GM11168 (cell line): Measurements from ENCODE around the gene TRIM17.

Experiments used
- in situ Hi-C: fragments of 300-500 bp; cut with MboI; formaldehyde crosslinking; loops from one replicate; pipeline ENCODE4 v1.12.0; 2022; ENCODE audit warnings: low sequenced_read_pairs; ENCODE audit not compliant: unreplicated experiment

Gene TRIM17

DNA sequence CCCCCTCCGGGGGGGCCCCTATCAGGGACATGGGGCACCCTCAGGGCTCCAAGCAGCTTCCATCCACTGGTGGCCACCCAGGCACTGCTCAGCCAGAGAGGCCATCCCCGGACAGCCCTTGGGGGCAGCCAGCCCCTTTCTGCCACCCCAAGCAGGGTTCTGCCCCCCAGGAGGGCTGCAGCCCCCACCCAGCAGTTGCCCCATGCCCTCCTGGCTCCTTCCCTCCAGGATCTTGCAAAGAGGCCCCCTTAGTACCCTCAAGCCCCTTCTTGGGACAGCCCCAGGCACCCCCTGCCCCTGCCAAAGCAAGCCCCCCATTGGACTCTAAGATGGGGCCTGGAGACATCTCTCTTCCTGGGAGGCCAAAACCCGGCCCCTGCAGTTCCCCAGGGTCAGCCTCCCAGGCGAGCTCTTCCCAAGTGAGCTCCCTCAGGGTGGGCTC, 44.9 kb downstream of the TRIM17 start:
- in situ Hi-C loops, result no loop called here

DNA sequence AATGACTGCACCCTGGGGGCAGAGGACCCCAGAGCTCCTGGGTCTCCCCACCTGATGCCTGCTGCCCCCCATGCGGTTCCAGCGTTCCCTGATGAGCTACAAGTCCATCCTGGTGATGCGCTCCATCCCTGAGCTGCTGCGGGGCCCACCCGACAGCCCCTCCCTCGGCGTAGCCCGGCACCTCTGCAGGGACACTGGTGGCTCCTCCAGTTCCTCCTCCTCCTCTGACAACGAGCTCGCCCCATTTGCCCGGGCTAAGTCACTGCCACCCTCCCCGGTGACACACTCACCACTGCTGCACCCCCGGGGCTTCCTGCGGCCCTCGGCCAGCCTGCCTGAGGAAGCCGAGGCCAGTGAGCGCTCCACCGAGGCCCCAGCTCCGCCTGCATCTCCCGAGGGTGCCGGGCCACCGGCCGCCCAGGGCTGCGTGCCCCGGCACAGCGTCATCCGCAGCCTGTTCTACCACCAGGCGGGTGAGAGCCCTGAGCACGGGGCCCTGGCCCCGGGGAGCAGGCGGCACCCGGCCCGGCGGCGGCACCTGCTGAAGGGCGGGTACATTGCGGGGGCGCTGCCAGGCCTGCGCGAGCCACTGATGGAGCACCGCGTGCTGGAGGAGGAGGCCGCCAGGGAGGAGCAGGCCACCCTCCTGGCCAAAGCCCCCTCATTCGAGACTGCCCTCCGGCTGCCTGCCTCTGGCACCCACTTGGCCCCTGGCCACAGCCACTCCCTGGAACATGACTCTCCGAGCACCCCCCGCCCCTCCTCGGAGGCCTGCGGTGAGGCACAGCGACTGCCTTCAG, 45.5 kb downstream of the TRIM17 start:
- in situ Hi-C loops, result no loop called here

DNA sequence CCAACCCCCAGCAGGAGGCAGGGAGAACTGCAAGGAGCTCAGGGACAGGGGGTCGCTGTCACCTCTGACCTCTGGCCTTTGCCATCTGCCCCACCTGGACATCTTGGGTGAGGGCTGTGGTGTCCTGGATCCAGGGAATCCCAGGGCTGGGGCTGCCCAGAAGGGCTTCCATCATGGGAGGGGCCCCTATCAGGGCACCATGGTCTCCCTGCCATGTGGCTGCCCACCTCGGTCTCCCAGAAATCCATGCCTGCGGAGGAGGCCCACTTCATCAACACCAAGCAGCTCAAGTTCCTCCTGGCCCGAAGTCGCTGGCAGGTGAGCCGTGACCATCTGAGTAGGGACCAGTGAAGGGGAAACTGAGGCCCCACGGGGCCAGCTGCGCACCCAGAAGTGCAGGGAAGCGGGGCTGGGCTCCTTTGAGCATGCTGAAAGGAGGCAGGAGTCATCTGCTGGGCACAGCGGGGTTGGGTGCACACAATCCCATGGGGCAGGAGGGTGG, 46.2 kb downstream of the TRIM17 start:
- in situ Hi-C loops, result no loop called here

DNA sequence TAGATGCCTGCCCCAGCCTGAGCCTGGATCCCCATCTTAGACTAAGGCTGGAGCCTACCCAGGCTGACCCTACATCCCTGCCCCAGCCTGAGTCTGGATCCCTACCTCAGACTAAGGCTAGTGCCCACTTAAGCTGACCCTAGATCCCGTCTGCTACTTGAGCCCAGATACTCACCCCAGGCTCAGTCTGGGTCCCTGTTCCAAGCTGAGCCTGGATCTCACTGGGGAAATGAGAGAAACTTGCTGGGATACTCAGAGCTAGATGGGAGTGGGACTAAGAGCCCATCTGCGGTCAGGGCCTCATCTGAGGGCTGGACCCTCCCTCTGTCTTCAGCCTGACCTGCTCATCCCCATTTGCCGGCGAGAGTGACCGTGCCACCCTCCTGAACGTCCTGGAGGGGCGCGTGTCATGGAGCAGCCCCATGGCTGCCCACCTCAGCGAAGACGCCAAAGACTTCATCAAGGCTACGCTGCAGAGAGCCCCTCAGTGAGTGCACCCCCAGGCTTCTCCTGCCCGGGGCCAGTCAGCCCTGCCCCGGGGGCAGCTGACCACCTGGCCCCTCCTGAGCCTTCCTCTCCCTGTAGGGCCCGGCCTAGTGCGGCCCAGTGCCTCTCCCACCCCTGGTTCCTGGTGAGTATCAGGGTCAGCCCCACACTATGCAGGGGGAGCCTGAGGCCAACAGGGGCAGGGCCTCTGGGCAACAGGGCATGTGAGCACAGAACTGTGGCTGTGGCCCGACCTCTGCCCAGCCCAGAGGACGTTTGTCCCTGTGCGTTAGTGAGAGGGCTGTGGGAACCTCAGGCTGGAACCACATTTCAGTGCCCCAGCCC, 46.8 kb downstream of the TRIM17 start:
- in situ Hi-C loops, result no loop called here

- in situ Hi-C loops, result no loop called here
Measured at GRCh38 chr1:228368801-228369607, 47.7 kb downstream of the TRIM17 start.

GRCh38 chr1:228367798-228368791, 48.6 kb downstream of the TRIM17 start:
- in situ Hi-C loops, result no loop called here

DNA sequence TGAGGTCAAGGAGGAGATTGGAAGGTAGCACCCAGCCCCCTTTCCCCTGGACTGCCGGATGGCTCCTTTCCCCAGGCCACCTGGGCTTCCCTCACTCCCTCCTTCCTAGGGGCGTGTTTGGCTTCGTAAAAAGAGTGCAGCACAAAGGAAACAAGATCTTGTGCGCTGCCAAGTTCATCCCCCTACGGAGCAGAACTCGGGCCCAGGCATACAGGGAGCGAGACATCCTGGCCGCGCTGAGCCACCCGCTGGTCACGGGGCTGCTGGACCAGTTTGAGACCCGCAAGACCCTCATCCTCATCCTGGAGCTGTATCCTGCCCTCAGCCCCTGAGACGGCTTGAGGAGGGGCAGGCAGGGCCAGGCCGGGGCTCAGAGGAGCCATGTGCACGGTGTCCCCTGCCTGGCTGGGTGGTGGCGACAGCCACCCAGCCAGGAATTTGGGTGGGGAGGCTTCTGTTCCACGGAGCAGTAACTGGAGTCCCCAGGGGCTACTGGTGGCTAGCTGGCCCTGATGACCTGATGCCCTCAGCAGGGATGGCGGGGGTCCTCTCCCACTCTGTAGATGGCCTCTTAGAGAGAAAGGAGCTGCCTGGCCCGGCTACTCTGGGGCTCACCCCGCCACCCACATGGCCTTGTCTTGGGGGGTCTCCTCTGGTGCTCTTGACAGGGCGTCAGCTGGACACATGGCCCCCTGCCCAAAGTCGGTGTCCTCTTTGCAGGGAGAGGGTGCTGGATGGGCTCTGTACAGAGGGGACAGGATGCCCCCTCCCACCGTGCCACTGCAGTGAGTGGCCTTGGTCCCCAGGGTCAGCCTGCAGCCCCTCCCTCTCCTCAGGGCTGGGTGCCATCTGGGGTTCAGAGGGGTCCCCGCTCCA, 49.6 kb downstream of the TRIM17 start:
- in situ Hi-C loops, result no loop called here

DNA sequence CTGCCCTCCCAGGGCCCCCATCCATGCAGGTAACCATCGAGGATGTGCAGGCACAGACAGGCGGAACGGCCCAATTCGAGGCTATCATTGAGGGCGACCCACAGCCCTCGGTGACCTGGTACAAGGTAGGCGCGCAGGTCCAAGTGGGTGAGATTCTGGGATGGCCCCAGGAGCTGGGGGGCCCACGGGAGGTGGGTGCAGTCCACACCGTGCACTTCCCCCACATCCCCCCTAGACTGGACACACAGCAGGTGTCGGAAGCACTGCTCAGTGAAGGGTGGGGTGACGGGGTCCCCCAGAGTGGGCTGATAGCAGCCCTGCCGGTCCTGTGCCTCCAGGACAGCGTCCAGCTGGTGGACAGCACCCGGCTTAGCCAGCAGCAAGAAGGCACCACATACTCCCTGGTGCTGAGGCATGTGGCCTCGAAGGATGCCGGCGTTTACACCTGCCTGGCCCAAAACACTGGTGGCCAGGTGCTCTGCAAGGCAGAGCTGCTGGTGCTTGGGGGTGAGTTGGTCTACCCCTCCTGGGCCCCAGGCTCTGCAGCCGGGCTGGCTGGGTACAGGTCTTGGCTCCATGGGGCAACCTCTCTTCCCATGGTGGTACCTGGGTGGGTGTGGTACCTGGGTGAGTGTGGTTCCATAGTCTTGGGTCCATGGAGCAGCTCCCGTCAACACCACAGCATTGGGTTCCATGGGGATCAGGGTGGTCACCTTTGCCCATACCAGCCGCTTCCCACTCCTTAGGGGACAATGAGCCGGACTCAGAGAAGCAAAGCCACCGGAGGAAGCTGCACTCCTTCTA, 50.4 kb downstream of the TRIM17 start:
- in situ Hi-C loops, result no loop called here

DNA sequence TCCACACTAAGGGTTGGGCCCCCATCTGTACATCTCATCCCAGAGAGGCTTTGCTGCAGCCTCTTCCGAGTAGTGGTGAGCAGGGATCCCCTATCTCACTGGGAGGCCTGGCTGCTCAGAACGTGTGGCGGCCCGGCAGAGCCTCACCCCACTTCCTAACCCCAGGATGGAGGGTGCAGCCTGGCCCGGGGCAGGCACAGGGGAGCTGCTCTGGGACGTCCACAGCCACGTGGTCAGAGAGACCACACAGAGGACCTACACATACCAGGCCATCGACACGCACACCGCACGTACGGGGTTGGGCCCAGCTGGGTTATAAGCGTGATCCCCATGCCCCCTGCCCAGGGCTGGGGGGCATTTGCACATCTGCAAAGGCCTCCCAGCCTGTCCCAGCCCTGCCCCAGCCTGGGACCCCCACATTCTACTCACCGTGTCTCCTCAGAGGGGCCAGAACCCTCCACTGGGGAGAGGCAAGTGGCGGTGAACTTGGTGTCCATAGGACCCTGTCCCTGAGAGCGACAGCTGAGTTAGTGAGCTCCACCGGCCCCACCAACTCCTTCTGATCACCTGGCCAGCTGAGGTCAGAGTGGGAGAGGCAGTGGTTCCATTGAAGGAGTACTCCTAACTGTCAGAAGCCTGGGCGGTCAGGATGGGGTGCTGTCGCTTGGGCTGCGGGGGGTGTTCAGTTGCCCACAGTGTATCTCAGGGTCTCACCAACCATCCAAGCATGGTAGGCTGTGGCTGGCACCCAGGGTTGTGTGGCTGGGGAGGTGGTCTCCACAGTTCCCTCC, 51.2 kb downstream of the TRIM17 start:
- in situ Hi-C loops, result no loop called here

GRCh38 chr1:228364706-228365213, 51.9 kb downstream of the TRIM17 start:
- in situ Hi-C loops, result no loop called here

- in situ Hi-C loops, result no loop called here
Measured at GRCh38 chr1:228364068-228364705, 52.5 kb downstream of the TRIM17 start.

DNA sequence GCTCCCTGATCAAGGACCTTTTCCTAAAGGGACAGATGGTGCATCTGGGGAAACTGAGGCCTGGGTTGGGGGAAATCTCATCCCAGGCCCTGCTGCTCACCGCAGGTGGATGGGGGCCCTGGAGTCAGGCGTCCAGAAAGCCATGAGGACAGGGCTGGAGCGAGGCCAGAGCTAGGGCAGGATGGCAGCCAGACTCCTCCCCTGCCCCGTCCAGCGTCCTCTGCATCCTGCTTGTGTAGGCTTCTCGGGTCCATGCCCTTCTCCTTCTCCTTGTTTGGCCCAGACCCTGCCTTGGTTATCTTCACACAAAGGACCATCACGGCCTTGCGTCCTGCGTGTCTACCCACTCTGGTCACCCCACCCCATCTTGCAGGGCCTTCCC, 53.0 kb downstream of the TRIM17 start:
- in situ Hi-C loops, result no loop called here

- in situ Hi-C loops, result no loop called here
Measured at GRCh38 chr1:228362884-228363450, 53.7 kb downstream of the TRIM17 start.

GRCh38 chr1:228362141-228362883, 54.3 kb downstream of the TRIM17 start:
- in situ Hi-C loops, result no loop called here
